Right lobe of liver (tissue), 4 donors: ENCODE results near the gene UNC5B.

Experiments
- CTCF ChIP-seq, 4 donors: fragments of 200-600 bp in 3 of 4; fragments of 450-650 bp in 1 of 4; IDR thresholded peaks; one replicate each; pipeline versions ENCODE4 v1.5.1 to v1.8.0; 2016 to 2022; ENCODE audit warnings: antibody characterized with exemption in 4 of 4, mild to moderate bottlenecking in 2 of 4
- POLR2A ChIP-seq: fragments of 450-650 bp; IDR thresholded peaks from one replicate; pipeline ENCODE4 v1.6.1; 2017; ENCODE audit warnings: antibody characterized with exemption, mild to moderate bottlenecking
- donor health status: DM: no; HTN: no; CAD: no.
- donor health status: DM: no; HTN: no; CAD: no.
- donor health status: DM: no; HTN: yes; CAD: no.

GRCh38 chr10:71285986-71286385 is 73.6 kb downstream of the UNC5B start:
- TF ChIP-seq CTCF (IDR thresholded peaks at IDR 0.05) (no peak), POLR2A (no peak)
